ELR (cell line): ENCODE measurements around the gene HOXA4.

Source experiments
- DNase-seq: peaks from one replicate; pipeline ENCODE4 v3.0.0-alpha.2; 2015; ENCODE audit warnings: low read depth

HOXA4 gene

DNA sequence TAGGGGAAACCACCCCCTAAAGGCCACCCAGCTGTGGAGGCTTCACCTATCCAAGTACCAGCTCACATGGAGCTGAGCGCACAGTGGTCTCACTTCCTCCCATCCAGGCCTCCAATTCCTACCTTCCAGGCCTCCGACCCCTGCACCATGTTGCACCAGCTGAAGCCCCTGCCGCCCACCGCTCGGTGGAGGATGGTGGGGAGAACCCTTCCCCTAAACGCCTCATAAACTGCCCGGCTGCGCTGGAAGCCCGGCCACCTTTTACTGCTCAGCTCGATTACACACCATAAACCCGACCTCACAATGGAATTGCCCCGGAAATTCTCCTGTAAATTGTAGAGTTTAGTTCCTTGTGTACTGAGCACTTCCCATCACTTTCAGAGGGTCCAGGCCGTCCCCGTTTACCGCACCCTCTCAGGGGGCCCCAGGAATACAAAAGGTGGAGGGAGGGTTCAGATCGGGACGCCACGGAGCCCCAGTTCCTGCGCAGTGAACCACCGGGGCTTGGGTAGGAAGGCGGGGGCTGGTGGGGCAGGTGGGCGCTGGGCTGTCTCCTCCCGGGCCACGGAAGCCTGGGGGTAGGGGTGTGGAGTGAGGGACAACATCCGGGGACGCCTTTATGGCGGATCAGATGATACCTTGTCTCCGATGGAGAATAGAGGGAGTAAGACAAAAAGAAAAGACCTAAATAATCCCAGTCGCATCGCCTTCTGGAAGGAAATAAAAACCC lies 27.3 kb upstream of the HOXA4 start:
- no peak for DNase-seq

GRCh38 chr7:27156916-27157701 lies 26.6 kb upstream of the HOXA4 start:
- DNase-seq: no peak

DNA sequence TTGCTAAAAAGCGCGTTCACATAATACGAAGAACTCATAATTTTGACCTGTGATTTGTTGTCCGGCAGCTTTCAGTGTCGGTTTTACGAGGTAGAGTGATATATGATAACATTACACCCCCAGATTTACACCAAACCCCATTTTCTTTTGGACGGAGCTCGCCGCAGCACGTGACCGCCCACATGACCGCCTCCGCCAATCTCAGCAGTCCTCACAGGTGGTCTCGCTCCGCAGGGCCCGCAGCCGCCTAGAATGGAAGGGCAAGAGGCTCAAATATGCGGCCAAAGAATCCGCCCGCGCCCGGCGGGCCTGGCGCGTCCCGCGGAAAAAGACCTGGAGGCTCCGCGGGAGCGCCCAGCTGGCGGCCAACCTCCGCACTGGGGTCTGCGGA lies 25.9 kb upstream of the HOXA4 start, which contains the start of gene HOXA7:
Gene HOXA7 (minus strand): TSS at position 168 of the 391 bp plus-strand sequence. CDS start 130 bp downstream, at position 38.
- DNase-seq: peak; percentile 87

GRCh38 chr7:27155816-27156507 lies 25.4 kb upstream of the HOXA4 start:
- peak; percentile 58 for DNase-seq

GRCh38 chr7:27154901-27155815 lies 24.6 kb upstream of the HOXA4 start:
- no peak for DNase-seq

DNA sequence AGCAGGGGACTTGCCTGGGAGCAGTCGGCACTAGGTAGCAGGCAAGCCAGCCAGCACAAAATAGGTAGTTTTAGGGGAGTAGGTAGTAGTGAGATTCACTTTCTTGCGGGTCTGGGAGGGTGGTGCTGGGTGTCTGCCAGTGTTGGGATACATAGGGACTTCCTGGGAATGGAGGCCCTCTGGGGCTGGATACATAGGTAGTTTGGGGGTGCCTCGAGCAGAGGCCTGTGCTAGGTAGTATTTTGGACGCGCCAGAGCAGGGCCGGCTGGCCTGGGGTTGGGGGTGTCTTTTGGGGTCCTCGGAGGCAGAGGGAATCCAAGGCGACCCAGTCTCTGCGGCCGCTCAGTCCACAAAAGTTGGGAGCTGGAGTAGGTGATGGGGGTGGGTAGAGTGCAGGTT lies 23.8 kb upstream of the HOXA4 start:
- DNase-seq: no peak

DNA sequence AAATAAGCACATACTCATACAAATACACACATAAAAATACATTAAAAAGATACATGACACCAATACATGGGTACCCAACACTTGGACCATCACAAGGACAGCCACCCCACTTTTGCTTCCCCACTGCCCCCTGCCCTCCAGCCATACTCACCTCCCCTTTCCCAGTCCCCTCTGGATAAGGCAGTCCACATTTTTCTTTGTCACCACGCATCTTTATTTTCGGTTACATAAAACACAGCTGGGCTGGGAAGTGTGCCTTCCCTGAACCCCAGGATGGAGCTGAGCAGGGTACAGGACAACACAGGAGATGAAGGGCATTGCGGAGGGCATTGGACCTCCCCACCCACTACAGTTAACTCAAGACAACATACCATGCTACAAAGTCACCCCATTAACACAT lies 23.0 kb upstream of the HOXA4 start:
- no peak for DNase-seq

- DNase-seq: no peak
Observed at GRCh38 chr7:27152816-27153442, 22.4 kb upstream of the HOXA4 start.

DNA sequence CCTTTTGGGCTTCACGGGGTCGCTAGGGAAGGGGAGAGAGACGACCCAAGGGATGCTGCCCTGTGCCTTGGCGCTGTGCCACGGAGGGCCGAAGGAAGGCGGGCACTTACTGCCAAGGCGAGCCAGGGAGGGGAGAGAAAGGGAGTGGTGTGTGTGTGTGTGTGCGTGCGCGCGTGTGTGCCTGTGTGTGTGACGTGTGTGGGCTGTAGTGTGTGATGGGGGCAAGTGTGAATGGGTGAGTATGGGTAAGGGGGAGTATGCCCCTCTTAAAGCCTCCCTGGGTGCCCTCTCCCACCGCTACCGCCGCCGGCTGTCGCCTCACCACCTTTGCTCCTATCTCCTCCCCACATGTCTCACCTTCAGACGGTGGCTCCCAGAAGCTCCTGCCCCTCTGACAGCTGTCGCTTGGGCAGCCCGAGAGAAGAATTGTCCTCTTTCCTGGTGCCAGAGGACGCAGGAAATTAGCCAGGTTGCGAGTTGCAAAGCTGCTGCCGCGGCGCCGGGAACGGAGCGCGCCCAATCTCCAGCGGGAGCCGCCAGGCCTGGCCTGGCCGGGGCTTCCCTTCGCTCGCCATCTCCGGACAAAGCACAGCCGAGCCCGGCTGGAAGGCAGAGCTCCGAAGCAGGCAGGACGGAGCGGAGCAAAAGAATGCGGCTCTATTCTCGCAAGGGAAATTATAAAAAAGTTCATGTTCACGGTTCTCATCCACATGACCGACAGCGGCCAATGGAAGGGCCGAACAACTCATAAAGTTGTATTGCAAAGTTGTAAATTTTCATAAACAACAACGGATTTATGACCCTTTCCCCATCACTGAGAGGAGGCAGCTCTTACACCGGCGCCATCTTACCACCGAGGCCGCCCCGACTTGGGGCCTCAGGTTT lies 21.6 kb upstream of the HOXA4 start, which contains the start of gene HOXA3:
Gene HOXA3 (minus strand): TSS at position 653 of the 885 bp plus-strand sequence. CDS start 41,943 bp downstream, outside the sequence.
- peak; percentile 85 for DNase-seq

GRCh38 chr7:27151341-27151930 lies 20.9 kb upstream of the HOXA4 start:
- DNase-seq: peak; percentile 42

GRCh38 chr7:27150568-27151340 lies 20.2 kb upstream of the HOXA4 start:
- peak; percentile 88 for DNase-seq

- no peak for DNase-seq
Observed at GRCh38 chr7:27149842-27150567, 19.4 kb upstream of the HOXA4 start.

GRCh38 chr7:27148756-27149641 lies 18.4 kb upstream of the HOXA4 start:
- DNase-seq: no peak

DNA sequence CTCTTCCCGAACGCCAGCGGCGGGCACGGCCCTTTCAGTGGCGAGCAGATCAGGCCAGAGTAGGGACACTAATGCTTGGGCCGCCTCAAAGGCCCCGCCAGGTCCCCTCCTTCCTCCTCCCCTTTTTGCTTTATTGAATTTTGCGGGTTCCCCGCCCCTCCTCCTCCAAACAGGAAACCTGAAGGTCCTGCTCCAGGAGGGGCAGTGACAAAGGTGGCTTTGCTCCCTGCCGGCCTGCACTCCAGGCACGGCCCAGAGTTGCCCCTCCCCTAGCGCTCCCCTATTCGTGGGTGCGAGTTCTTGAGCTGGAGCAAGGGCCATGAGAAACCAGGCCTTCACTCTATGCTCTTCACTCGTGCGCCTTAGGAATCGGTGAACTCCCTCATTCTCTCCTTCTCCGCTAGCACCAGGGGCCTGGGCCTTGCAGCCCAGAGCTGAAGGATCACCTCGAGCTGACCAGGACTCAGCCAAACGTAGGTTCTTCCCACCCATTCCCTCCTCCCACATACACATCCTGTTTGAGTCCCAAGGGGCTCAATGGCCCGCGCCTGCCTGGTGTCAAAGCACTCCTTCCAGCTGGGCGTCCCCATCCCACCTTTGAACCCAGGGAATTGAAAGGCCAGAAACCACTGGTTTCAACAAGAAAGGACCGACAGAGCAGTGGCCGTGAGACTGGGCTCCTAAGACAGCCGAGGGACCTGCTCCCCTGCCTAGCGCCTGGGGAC lies 17.6 kb upstream of the HOXA4 start:
- DNase-seq: no peak

DNA sequence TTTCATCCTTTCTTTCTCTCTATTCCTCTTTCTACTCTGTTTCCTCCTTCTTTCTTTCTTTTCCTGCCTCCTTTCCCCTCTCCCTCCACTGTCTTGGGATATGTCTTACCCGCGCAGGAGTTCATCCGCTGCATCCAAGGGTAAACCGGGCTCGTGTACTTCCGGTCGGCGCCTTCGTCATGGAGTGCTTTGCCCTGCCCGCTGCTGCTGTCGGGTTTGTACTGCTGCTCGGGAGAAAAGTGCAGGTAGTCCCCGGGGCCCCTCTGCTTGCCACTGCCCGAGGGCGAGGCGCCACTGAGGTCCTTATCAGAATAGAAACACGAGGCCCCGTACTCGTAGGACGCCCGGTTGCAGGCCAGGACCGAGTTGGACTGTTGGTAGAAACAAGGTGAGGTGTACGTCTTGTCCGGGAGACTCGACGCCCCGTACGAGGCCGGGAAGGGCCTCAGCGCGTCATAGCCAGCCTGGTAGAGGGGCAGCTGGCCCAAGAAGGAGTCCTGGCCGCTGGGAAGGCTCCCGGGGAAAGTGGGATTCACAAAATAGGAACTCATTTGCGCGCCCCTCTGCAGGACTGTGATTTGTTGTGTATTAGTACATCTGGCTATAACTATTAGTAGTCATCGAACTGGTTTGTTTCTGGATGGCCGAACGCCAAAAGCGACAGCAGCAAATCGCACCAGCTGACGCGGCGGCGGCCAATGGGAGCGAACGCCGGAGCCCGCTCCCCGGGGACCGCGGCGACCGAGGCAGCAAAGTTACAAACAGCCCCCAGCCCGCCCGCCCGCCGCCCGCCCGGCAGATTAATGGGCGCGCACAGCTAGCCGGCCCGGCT lies 16.9 kb upstream of the HOXA4 start, which contains the start of gene HOXA6:
Gene HOXA6 (minus strand): TSS at position 576 of the 832 bp plus-strand sequence. CDS start 25 bp downstream, at position 551.
- DNase-seq: no peak
